Neural progenitor cell (in vitro differentiated cells): ENCODE data around the gene MEGF8. TPM values are rescaled to one million over a fixed set of nuclear protein-coding genes. Genes with fewer than 3 reads are reported as not detected.
A peak's percentile ranks its signal among the peaks of the same experiment; 100 is the strongest.

Source experiments
- DNase-seq: peaks from one replicate; pipeline ENCODE4 v3.0.0-alpha.2; 2016; ENCODE audit warnings: low spot score
- H2AFZ ChIP-seq: fragments of 200-600 bp; sonication (generic); replicated peaks from 2 replicates; pipeline ENCODE4 v1.6.1; 2016; ENCODE audit warnings: antibody characterized with exemption
- H3F3A ChIP-seq: fragments of 200-600 bp; sonication (generic); 2 replicates; pipeline ENCODE4 v1.6.1; 2016; ENCODE audit warnings: antibody characterized with exemption, low read depth
- H3K27ac ChIP-seq: fragments of 200-600 bp; sonication (generic); 2 replicates; pipeline ENCODE4 v1.5.1; 2016; ENCODE audit warnings: mild to moderate bottlenecking
- H3K27me3 ChIP-seq: fragments of 200-600 bp; sonication (generic); 2 replicates; pipeline ENCODE4 v1.6.1; 2016; ENCODE audit warnings: mild to moderate bottlenecking, moderate library complexity
- H3K36me3 ChIP-seq: fragments of 200-600 bp; sonication (generic); 2 replicates; pipeline ENCODE4 v1.5.1; 2016
- H3K4me1 ChIP-seq: fragments of 200-600 bp; sonication (generic); 2 replicates; pipeline ENCODE4 v1.6.1; 2016; ENCODE audit warnings: mixed run types
- H3K4me2 ChIP-seq: fragments of 200-600 bp; sonication (generic); 2 replicates; pipeline ENCODE4 v1.6.1; 2016
- H3K4me3 ChIP-seq: fragments of 200-600 bp; sonication (generic); 2 replicates; pipeline ENCODE4 v1.5.1; 2016
- H3K79me2 ChIP-seq: fragments of 200-600 bp; sonication (generic); 2 replicates; pipeline ENCODE4 v1.6.1; 2016; ENCODE audit warnings: low read depth
- H3K9ac ChIP-seq: fragments of 200-600 bp; sonication (generic); 2 replicates; pipeline ENCODE4 v1.6.1; 2016
- H3K9me3 ChIP-seq: fragments of 200-600 bp; sonication (generic); 2 replicates; pipeline ENCODE4 v1.5.1; 2016; ENCODE audit warnings: low read depth
- H4K20me1 ChIP-seq: fragments of 200-600 bp; sonication (generic); 2 replicates; pipeline ENCODE4 v1.6.1; 2016; ENCODE audit warnings: low read depth
- H3K27ac Mint-ChIP-seq: 3 replicates; pipeline ENCODE4 v1.8.0; 2021; ENCODE audit warnings: mixed read lengths
- H3K27me3 Mint-ChIP-seq: 2 replicates; pipeline ENCODE4 v1.8.0; 2022; ENCODE audit warnings: low read depth, mild to moderate bottlenecking, inconsistent platforms, moderate library complexity, mixed read lengths; ENCODE audit not compliant: insufficient read depth
- H3K36me3 Mint-ChIP-seq: 3 replicates; pipeline ENCODE4 v1.8.0; 2021; ENCODE audit warnings: mixed read lengths
- H3K4me1 Mint-ChIP-seq: 3 replicates; pipeline ENCODE4 v1.8.0; 2021; ENCODE audit warnings: mixed read lengths
- H3K4me3 Mint-ChIP-seq: 3 replicates; pipeline ENCODE4 v1.8.0; 2021; ENCODE audit warnings: mild to moderate bottlenecking, moderate library complexity, mixed read lengths
- H3K9me3 Mint-ChIP-seq: 3 replicates; pipeline ENCODE4 v1.8.0; 2020; ENCODE audit warnings: mixed read lengths
- EZH2 ChIP-seq: fragments of 200-600 bp; sonication (generic); IDR thresholded peaks from 2 replicates; pipeline ENCODE4 v1.6.1; 2017; ENCODE audit warnings: antibody characterized with exemption, mild to moderate bottlenecking, moderate library complexity
- EZH2phosphoT487 ChIP-seq: fragments of 200-600 bp; sonication (generic); IDR thresholded peaks from 2 replicates; pipeline ENCODE4 v1.6.1; 2017; ENCODE audit warnings: antibody characterized with exemption
- total RNA-seq: library from RNA; depleted of rRNA; stranded (reverse); fragments of >200 nt; gene quantifications from 2 replicates; pipeline ENCODE4 v1.2.3, GENCODE V29; 2015; ENCODE audit warnings: low replicate concordance
- TF ChIP-seq, protein P1 (sequence below): fragments of 200-600 bp; sonication (generic); IDR thresholded peaks from 2 replicates; pipeline ENCODE4 v1.5.1; 2017; ENCODE audit warnings: antibody characterized with exemption, mild to moderate bottlenecking

The MEGF8 gene
- total RNA-seq, 1 donor from 2014 or later, result 7.3 TPM

DNA sequence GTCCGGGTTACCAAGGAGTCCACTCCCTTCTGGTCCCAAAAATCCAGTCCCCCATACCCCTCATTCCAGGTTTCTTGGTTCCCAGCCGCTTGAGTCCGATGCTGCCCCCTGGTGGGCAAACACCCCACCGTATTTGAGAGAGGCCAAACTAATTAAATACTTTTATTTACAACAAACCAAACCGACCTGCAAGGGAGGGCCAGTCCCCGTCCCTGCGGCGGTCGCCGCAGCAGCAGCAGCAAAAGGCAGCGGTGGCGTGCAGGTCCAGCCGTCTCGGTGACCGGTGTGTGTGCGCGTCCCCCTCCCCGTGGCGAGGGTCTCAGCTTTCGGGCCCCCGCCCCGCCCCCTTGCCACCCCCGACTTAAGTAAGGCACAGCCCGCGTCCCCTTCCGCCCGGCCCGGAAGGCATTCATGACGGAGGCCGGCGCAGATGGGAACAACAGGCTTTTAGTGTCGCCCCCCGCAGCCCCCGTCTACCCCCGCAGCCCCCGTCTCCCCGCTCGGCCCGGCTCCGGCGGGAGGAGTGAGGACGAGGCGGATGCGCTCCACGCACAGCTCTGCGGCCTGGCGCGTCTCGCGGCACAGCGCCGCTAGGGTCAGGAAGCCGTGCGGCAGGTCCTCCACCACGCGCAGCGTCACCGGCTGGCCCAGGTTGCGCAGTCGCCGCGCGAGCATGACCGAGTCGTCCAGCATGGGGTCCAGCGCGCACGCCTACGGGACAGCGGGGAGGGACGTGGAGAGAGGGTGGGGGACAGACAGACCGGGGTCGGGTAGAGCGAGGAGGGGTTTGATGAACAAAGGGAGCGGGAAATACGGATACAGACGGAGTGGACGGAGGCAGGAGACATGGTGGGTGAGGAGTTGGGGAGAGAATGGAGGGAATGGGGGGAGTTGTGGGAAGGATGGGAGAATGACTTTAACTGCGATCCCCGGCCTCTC is 76.2 kb downstream of the MEGF8 start:
- Histone ChIP-seq H3K27ac (no peak overlapping the region), H3K79me2 (peaks cover 13% of the 10 kb centered on the region), H3K4me2 (peak overlapping the region; percentile 92), H2AFZ (peak overlapping the region; percentile 74), H3K9ac (peak overlapping the region; percentile 47), H3K9me3 (no peaks in the 10 kb centered on the region), H3F3A (peaks cover 26% of the 10 kb centered on the region), H3K4me3 (peak overlapping the region; percentile 70), H4K20me1 (peaks cover 46% of the 10 kb centered on the region), H3K4me1 (peaks cover 14% of the 10 kb centered on the region), H3K27me3 (peaks cover 5% of the 10 kb centered on the region), H3K36me3 (no peaks in the 10 kb centered on the region)
- Mint-ChIP-seq H3K27ac (peak overlapping the region; percentile 90), H3K36me3 (peaks cover 3% of the 10 kb centered on the region), H3K4me3 (peak overlapping the region; percentile 93), H3K27me3 (peaks cover 13% of the 10 kb centered on the region), H3K4me1 (peaks cover 29% of the 10 kb centered on the region), H3K9me3 (no peaks in the 10 kb centered on the region)
- TF ChIP-seq EZH2phosphoT487 (no peak), EZH2 (peak; percentile 43)
- TF ChIP-seq, protein P1, sequence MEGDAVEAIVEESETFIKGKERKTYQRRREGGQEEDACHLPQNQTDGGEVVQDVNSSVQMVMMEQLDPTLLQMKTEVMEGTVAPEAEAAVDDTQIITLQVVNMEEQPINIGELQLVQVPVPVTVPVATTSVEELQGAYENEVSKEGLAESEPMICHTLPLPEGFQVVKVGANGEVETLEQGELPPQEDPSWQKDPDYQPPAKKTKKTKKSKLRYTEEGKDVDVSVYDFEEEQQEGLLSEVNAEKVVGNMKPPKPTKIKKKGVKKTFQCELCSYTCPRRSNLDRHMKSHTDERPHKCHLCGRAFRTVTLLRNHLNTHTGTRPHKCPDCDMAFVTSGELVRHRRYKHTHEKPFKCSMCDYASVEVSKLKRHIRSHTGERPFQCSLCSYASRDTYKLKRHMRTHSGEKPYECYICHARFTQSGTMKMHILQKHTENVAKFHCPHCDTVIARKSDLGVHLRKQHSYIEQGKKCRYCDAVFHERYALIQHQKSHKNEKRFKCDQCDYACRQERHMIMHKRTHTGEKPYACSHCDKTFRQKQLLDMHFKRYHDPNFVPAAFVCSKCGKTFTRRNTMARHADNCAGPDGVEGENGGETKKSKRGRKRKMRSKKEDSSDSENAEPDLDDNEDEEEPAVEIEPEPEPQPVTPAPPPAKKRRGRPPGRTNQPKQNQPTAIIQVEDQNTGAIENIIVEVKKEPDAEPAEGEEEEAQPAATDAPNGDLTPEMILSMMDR, result peak; percentile 84
- peak; percentile 90 for DNase-seq

DNA sequence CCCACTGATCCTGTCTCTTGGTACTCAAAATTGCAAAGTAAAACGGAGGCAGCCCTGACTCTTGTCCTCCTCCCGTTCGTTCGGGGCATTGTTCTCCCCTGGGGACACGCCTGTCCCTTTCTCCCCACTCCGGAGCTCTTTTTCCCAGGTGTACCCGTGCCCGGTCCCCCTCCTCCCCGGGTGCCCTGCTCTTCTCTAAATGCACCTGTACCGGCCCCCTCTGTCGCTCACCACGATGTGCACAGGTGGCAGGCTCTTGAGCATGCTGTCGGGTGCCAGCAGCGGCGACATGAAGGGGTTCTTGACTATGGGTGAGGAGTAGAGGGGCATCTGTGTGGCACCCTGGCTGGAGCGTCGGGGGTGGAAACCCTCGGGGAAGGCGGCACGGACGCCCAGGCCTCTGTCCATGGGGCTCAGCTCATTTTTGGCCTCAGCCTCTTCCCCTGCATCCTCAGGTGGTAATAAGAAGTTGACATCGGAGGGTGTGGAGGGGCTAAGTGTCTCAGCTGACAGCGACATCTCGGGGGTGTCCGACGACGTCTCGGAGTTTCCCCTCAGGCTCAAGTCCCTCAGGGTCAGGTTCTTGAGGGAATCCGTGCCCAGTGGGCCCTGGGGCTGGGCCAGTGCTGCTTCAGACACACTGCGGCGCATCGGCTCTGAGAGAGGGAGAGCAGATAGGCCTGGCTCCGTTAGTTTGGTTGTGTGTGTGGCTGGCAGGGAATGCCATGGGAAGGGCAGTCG is 77.1 kb downstream of the MEGF8 start:
- no peak overlapping the region for H2AFZ ChIP-seq
- no peaks in the 10 kb centered on the region for H3K36me3 ChIP-seq
- TF ChIP-seq, protein P1, result no peak
- TF ChIP-seq EZH2 (no peak), EZH2phosphoT487 (no peak)
- H3K9ac ChIP-seq, result peak overlapping the region; percentile 16
- no peaks in the 10 kb centered on the region for H3K9me3 Mint-ChIP-seq
- H3K27me3 ChIP-seq, result peaks cover 5% of the 10 kb centered on the region
- peak; percentile 32 for DNase-seq
- no peak overlapping the region for H3K27ac Mint-ChIP-seq
- peak overlapping the region; percentile 93 for H3K4me3 Mint-ChIP-seq
- H3K79me2 ChIP-seq, result peaks cover 10% of the 10 kb centered on the region
- peaks cover 24% of the 10 kb centered on the region for H3K4me1 Mint-ChIP-seq
- H3K4me2 ChIP-seq, result peak overlapping the region; percentile 92
- H4K20me1 ChIP-seq, result peaks cover 52% of the 10 kb centered on the region
- H3K9me3 ChIP-seq, result no peaks in the 10 kb centered on the region
- peaks cover 7% of the 10 kb centered on the region for H3K36me3 Mint-ChIP-seq
- peak overlapping the region; percentile 70 for H3K4me3 ChIP-seq
- no peak overlapping the region for H3K27ac ChIP-seq
- H3K4me1 ChIP-seq, result peaks cover 12% of the 10 kb centered on the region
- H3F3A ChIP-seq, result peaks cover 21% of the 10 kb centered on the region
- H3K27me3 Mint-ChIP-seq, result peaks cover 13% of the 10 kb centered on the region

DNA sequence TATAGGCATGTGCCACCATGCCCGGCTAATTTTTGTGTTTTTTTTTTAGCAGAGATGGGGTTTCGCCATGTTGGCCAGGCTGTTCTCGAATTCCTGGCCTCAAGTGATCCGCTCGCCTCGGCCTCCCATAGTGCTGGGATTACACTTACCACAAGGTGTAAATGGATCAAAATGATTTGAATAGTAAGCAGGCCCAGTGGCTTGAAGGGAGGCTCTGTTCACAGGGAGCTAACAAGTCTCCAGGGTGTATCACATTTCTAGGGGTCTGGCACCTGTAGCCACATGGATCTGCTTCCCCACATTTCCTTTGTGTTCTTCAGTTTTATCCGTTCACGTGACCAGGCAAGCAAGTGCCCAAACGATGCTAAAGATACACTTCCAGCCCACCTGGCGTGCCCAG is 78.2 kb downstream of the MEGF8 start:
- Histone ChIP-seq H4K20me1 (peaks cover 56% of the 10 kb centered on the region), H3K27ac (no peak overlapping the region), H3F3A (peaks cover 19% of the 10 kb centered on the region), H3K9me3 (no peaks in the 10 kb centered on the region), H3K27me3 (peaks cover 5% of the 10 kb centered on the region), H3K4me2 (no peak overlapping the region), H3K9ac (no peak overlapping the region), H3K36me3 (no peaks in the 10 kb centered on the region), H3K79me2 (no peaks in the 10 kb centered on the region), H2AFZ (no peak overlapping the region), H3K4me3 (no peak overlapping the region), H3K4me1 (peaks cover 7% of the 10 kb centered on the region)
- Mint-ChIP-seq H3K27ac (no peak overlapping the region), H3K27me3 (peaks cover 9% of the 10 kb centered on the region), H3K9me3 (no peaks in the 10 kb centered on the region), H3K4me1 (peaks cover 23% of the 10 kb centered on the region), H3K4me3 (no peak overlapping the region), H3K36me3 (peaks cover 12% of the 10 kb centered on the region)
- TF ChIP-seq, protein P1, result no peak
- TF ChIP-seq EZH2 (no peak), EZH2phosphoT487 (no peak)
- no peak for DNase-seq
